Epithelial cell of prostate (primary cell): Measurements from ENCODE around the gene LCN15.
"Not testable (repeated sequence)": the region's sequence is repeated elsewhere in the genome, so short reads cannot be mapped to it uniquely, and the experiment has no call there.

Experiments used
- DNase-seq: peaks from one replicate; pipeline ENCODE4 v3.0.0-alpha.2; 2011; ENCODE audit warnings: low read depth, low spot score
- H3K27ac ChIP-seq: fragments of 450-650 bp; 2 replicates; pipeline ENCODE4 v1.5.1; 2017; ENCODE audit warnings: mild to moderate bottlenecking

LCN15 gene

DNA sequence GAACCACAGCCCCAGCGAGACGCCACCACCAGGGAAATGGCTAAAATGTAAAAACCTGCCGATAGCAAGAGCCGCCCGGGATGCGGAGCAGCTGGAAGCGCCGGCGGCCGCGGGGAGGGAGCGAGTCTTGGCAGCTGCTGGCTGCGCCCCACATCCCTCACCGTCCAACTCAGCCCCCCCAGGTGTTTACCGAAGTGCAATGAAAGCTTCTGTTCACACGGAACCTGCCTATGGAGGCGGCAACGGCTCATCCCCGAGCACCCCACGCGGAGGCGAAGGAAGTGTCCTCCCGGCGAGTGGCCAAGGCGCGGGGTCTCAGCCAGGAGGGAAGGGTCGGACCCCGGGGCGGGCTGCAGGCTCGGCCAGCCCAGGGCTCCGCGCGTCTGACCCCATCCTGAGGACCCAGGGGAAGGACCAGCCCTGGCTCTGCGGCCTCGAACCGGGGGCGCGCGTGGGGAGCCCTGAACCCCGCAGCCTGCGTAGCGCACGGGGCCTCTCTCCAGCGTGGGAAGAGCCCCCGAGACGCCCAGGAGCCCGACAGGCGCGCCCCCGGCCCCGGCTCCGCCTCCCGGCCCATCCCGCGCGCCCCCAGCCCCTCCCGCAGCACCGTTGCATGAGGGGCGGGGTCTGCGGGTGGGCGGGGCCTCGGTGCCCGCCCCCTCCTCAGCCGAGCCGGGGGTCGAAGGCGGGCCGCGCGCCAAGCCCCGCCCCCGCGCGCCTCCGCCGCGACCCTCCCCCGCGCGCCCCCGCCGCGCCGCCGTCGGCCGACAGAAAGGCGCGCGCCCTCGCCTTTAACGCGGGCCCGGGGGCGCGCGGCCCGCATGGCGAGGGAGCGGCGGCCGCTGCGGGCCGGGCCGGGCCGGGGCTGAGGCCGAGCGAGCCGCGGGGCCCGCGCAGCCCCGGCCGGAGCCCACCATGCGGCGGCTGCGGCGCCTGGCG is 52.3 kb downstream of the LCN15 start, which contains the start of gene DIPK1B:
Gene DIPK1B (plus strand): TSS at position 822 of the 939 bp plus-strand sequence. CDS start 94 bp downstream, at position 916.
- DNase-seq, result no peak
- no peak within 1 kb of the TSS for H3K27ac ChIP-seq

DNA sequence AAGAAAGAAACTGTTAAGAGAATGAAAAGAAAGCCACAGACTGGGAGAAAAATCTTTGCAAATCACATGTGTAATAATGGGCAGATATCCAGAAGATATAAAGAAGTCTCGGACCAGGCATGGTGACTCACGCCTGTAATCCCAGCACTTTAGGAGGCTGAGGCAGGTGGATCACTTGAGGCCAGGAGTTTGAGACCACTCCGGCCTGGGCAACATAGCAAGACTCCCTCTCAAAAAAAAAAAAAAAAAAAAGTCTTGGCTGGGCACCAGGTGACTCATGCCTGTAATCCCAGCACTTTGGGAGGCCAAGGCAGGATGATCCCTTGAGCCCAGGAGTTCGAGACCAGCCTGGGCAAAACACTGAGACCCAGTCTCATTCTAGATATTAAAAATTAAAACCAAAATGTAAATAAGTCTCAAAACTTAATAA is 53.1 kb downstream of the LCN15 start:
- not testable (repeated sequence) for H3K27ac ChIP-seq, DNase-seq

DNA sequence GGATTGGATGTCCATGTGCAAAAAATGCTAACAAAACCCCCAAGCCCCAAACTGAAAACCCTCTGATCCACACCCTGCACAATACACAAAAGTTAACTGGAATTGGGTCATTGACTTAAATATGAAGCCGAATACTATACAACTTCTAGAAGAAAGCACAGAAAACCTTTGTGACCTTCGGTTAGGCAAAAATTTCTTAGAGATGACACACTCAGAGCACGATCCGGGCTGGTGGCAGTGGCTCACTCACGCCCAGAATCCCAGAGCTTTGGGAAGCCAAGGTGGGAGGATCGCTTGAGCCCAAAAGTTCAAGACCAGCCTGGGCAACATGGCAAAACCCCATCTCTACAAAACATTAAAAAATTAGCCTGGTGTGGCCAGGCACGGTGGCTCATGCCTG is 53.8 kb downstream of the LCN15 start:
- DNase-seq, result no peak

More for the DNA sequence above, 53.8 kb downstream of the LCN15 start:
- no peak overlapping the region for H3K27ac ChIP-seq
